Smooth muscle cell (in vitro differentiated cells): ENCODE results near the gene P2RX2. TPM values are rescaled to one million over a fixed set of nuclear protein-coding genes. Genes with fewer than 3 reads are reported as not detected.

ENCODE experiments used
- DNase-seq: peaks from one replicate; lab custom pipeline; 2025; ENCODE audit not compliant: unreplicated experiment; lab: John Stamatoyannopoulos, UW
- H2AFZ ChIP-seq: fragments of 200-600 bp; sonication (generic); 2 replicates; pipeline ENCODE4 v1.6.0; 2016; ENCODE audit warnings: antibody characterized with exemption, low read depth, mild to moderate bottlenecking
- H3F3A ChIP-seq: fragments of 200-600 bp; sonication (generic); 2 replicates; pipeline ENCODE4 v1.6.0; 2017; ENCODE audit warnings: antibody characterized with exemption, low read depth
- H3K27ac ChIP-seq: fragments of 200-600 bp; sonication (generic); 2 replicates; pipeline ENCODE4 v1.5.1; 2016; ENCODE audit warnings: low read depth, mild to moderate bottlenecking
- H3K27me3 ChIP-seq: fragments of 200-600 bp; sonication (generic); 2 replicates; pipeline ENCODE4 v1.6.1; 2016; ENCODE audit warnings: low read depth, mild to moderate bottlenecking
- H3K36me3 ChIP-seq: fragments of 200-600 bp; sonication (generic); 2 replicates; pipeline ENCODE4 v1.5.1; 2016; ENCODE audit warnings: low read depth
- H3K4me1 ChIP-seq: fragments of 200-600 bp; sonication (generic); 2 replicates; pipeline ENCODE4 v1.5.1; 2016; ENCODE audit warnings: low read depth
- H3K4me2 ChIP-seq: fragments of 200-600 bp; sonication (generic); 2 replicates; pipeline ENCODE4 v1.6.0; 2016; ENCODE audit warnings: mild to moderate bottlenecking
- H3K4me3 ChIP-seq: fragments of 200-600 bp; sonication (generic); 2 replicates; pipeline ENCODE4 v1.5.1; 2016; ENCODE audit warnings: mild to moderate bottlenecking
- H3K79me2 ChIP-seq: fragments of 200-600 bp; sonication (generic); 2 replicates; pipeline ENCODE4 v1.6.0; 2016; ENCODE audit warnings: low read depth, mild to moderate bottlenecking
- H3K9ac ChIP-seq: fragments of 200-600 bp; sonication (generic); 2 replicates; pipeline ENCODE4 v1.6.0; 2016; ENCODE audit warnings: low read depth
- H3K9me3 ChIP-seq: fragments of 200-600 bp; sonication (generic); replicated peaks from 2 replicates; pipeline ENCODE4 v1.5.1; 2016; ENCODE audit warnings: low read depth
- H4K20me1 ChIP-seq: fragments of 200-600 bp; sonication (generic); 2 replicates; pipeline ENCODE4 v1.6.0; 2016; ENCODE audit warnings: low read depth
- WGBS: methylation state at CpG from one replicate; pipeline ENCODE4 v1.1.7; 2016; ENCODE audit warnings: low lambda C conversion rate; 5-methylcytosine and 5-hydroxymethylcytosine counted together
- polyA plus RNA-seq: library from polyadenylated mRNA; unstranded; fragments of >200 nt; fragmentation: Nextera tagmentation; extraction: Ambion mirVana; gene quantifications from 2 replicates; pipeline ENCODE4 v1.2.1, GENCODE V29; 2016
- total RNA-seq: library from RNA; depleted of rRNA; stranded (reverse); fragments of >200 nt; gene quantifications from 2 replicates; pipeline ENCODE4 v1.2.3, GENCODE V29; 2014
- TF ChIP-seq, protein P1 (sequence below): fragments of 200-600 bp; sonication (generic); IDR thresholded peaks from 2 replicates; pipeline ENCODE4 v1.5.1; 2017; ENCODE audit warnings: borderline replicate concordance, mild to moderate bottlenecking, antibody characterized with exemption; ENCODE audit not compliant: insufficient read depth, poor library complexity, severe bottlenecking

Gene P2RX2
- total and polyA plus RNA-seq, 2 experiments from 2014 or later = not detected

DNA sequence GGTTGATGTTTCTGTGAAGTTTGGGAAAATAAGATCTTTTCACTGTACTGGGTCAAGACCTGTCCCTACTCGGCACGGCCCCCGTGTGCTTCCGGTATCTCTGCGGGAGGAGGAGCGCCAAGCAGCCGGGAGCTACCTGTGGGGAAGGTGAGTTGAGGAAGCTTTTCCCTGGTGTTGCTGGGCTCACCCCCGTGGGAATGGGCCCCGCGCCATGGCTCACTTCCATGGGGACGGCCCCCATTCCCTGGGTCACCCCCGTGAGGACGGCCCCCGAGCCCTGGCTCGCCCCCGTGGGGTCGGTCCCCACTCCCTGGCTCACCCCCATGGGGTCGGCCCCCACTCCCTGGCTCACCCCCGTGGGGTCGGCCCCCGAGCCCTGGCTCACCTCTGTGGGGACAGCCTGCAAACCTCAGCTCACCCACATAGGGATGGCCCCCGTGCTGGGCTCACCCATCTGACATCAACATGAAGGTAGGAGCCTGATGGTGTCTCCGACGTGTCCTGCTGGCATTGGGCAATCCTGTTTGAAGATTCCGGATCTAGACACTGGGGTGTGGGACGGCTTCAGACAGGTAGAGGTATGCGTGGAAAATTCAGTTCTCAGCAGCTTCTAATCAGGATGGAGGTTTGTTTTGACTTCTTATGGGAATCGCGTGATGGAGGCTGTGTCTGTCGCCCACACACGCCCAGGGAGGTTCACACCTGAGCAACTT, 17.2 kb upstream of the P2RX2 start:
- no peak overlapping the region for H3K27ac ChIP-seq
- 88% methylated on average over 24 of the region's 31 CpGs for WGBS
- peaks cover 24% of the 10 kb centered on the region for H3K27me3 ChIP-seq

DNA sequence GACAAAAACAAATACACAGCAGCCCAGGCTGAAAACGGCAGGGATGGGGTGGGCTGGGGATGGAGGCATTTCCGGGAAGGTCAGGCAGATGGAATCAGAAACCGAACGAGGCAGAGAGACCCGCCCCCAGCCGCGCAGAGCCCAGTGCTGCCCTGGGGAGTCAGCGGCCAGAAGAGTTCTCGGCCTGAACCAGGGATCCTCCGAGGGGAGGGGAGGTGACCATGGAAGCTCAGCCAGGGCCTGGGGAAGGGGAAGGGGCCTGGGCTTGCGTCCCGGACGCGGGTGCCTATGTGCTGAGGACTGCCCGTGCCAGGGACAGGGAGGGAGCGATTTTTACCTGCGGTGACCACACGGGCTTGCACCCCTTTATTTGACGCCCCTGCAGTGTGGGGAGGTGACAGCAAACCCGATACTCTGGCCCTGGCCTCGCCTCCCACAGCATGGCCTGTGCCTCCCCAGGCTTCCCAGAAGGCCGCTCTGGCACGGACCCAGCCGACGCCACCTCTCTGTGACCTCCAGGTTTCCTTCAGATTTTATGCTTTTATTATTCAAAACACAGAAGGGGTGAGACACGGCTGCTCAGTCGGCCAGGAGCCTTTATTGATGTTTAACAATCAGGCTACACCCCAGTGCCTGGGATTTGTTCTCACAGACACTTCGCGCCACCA, 15.9 kb upstream of the P2RX2 start:
- Histone ChIP-seq H3K4me2 (no peak overlapping the region), H3K27me3 (peaks cover 35% of the 10 kb centered on the region), H3K36me3 (no peaks in the 10 kb centered on the region), H2AFZ (no peak overlapping the region), H3K4me1 (peaks cover 4% of the 10 kb centered on the region), H3K4me3 (no peak overlapping the region), H4K20me1 (no peaks in the 10 kb centered on the region), H3K27ac (no peak overlapping the region), H3K9ac (no peak overlapping the region), H3K9me3 (no peaks in the 10 kb centered on the region), H3K79me2 (no peaks in the 10 kb centered on the region), H3F3A (peaks cover 7% of the 10 kb centered on the region)
- TF ChIP-seq, protein P1, sequence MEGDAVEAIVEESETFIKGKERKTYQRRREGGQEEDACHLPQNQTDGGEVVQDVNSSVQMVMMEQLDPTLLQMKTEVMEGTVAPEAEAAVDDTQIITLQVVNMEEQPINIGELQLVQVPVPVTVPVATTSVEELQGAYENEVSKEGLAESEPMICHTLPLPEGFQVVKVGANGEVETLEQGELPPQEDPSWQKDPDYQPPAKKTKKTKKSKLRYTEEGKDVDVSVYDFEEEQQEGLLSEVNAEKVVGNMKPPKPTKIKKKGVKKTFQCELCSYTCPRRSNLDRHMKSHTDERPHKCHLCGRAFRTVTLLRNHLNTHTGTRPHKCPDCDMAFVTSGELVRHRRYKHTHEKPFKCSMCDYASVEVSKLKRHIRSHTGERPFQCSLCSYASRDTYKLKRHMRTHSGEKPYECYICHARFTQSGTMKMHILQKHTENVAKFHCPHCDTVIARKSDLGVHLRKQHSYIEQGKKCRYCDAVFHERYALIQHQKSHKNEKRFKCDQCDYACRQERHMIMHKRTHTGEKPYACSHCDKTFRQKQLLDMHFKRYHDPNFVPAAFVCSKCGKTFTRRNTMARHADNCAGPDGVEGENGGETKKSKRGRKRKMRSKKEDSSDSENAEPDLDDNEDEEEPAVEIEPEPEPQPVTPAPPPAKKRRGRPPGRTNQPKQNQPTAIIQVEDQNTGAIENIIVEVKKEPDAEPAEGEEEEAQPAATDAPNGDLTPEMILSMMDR = no peak
- WGBS = 69% methylated on average over 26 of the region's 29 CpGs
- no peak for DNase-seq

More for the DNA sequence above, 17.2 kb upstream of the P2RX2 start:
- Histone ChIP-seq H3K4me1 (peaks cover 4% of the 10 kb centered on the region), H3K4me2 (peak overlapping the region; percentile 70), H3F3A (peaks cover 18% of the 10 kb centered on the region), H3K79me2 (no peaks in the 10 kb centered on the region), H3K4me3 (no peak overlapping the region), H3K36me3 (no peaks in the 10 kb centered on the region), H3K9ac (no peak overlapping the region), H2AFZ (no peak overlapping the region), H4K20me1 (no peaks in the 10 kb centered on the region), H3K9me3 (no peaks in the 10 kb centered on the region)
- DNase-seq = no peak
- TF ChIP-seq, protein P1 = no peak

DNA sequence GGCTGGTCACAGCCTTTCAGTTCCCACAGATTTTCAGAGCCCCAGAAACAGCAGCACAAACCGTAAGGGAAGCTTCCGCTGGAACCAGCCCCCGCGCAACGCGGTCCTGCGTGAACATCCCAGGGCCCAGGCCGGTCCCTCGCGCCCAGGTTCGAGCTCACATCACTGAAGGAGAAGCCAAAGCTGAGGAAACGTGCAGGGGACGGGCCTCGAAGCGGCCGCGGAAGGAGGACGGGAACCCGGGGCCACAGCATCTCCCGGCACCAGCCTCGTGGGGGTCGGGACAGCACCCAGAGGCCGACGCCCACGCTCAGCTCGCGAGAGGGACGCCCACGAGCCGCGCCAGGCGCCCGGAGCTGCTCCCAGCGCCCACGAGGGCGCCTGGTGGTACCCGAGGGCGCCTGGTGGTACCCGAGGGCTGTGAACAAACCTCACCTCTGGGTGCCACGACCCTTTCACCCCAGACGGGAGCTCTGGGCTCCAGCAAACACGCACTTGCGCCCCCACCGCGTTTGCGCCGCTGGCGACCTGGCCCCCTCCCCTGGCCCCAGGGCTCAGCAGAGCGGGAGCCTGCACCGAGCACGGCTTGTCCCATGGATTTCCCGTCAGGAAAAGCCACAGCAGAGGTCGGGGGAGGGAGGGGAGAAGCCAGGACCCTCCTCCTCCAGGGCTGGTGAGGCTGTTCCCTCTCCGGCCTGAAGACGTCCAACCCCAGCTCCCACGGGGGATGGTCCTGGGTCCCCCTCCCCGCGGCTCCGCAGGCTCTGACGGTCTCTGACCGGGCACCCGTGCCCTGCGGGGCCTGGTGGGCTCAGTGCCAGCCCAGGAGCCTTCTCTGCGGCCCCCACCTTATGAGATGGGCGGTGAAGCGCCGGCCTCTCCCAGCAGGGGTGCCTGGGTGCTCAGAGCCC, 15.1 kb upstream of the P2RX2 start:
- Histone ChIP-seq H3K4me3 (no peak overlapping the region), H3K27ac (no peak overlapping the region), H2AFZ (no peak overlapping the region), H3K36me3 (no peaks in the 10 kb centered on the region), H3K27me3 (peaks cover 35% of the 10 kb centered on the region), H3K9me3 (no peaks in the 10 kb centered on the region), H3K9ac (no peak overlapping the region), H3K79me2 (no peaks in the 10 kb centered on the region), H4K20me1 (no peaks in the 10 kb centered on the region), H3F3A (peaks cover 7% of the 10 kb centered on the region), H3K4me1 (peaks cover 4% of the 10 kb centered on the region), H3K4me2 (no peak overlapping the region)
- TF ChIP-seq, protein P1 = no peak
- 86% methylated on average over 65 of the region's 67 CpGs for WGBS
- no peak for DNase-seq
